Cardiac muscle cell (in vitro differentiated cells and primary cell): Measurements from ENCODE around the gene MACROD2. TPM values are rescaled to one million over a fixed set of nuclear protein-coding genes. Genes with fewer than 3 reads are reported as not detected.

ENCODE experiments used
- DNase-seq, 2 donors: peaks; one replicate each; pipeline versions ENCODE4 v3.0.0 to v3.0.0-alpha.2; 2010 to 2017; ENCODE audit warnings: low read depth in 1 of 2, low spot score in 1 of 2
- H3K27ac ChIP-seq: fragments of 200-600 bp; sonication (generic); 2 replicates; pipeline ENCODE4 v1.5.1; 2016
- H3K27me3 ChIP-seq: fragments of 200-600 bp; sonication (generic); 2 replicates; pipeline ENCODE4 v1.6.0; 2016; ENCODE audit warnings: control low read depth
- H3K36me3 ChIP-seq: fragments of 200-600 bp; sonication (generic); 2 replicates; pipeline ENCODE4 v1.5.1; 2016; ENCODE audit warnings: control low read depth
- H3K4me1 ChIP-seq: fragments of 200-600 bp; sonication (generic); 2 replicates; pipeline ENCODE4 v1.8.1; 2017; ENCODE audit warnings: low read depth, mild to moderate bottlenecking, mixed run types
- H3K4me3 ChIP-seq: fragments of 200-600 bp; sonication (generic); 2 replicates; pipeline ENCODE4 v1.5.1; 2016; ENCODE audit warnings: mild to moderate bottlenecking
- H3K9me3 ChIP-seq: fragments of 200-600 bp; sonication (generic); 2 replicates; pipeline ENCODE4 v1.5.1; 2017; ENCODE audit warnings: low read depth, mild to moderate bottlenecking, control low read depth
- CTCF ChIP-seq: IDR thresholded peaks from 2 replicates; pipeline ENCODE4 v1.5.1; 2012; ENCODE audit warnings: low read depth, mild to moderate bottlenecking, low read length
- polyA plus RNA-seq: library from polyadenylated mRNA; unstranded; fragments of >200 nt; fragmentation: Nextera tagmentation; extraction: Ambion mirVana; gene quantifications from 2 replicates; pipeline ENCODE4 v1.2.1, GENCODE V29; 2016
- total RNA-seq: library from RNA; depleted of rRNA; stranded (reverse); fragments of >200 nt; gene quantifications from 2 replicates; pipeline ENCODE4 v1.2.3, GENCODE V29; 2016

MACROD2 gene
- total and polyA plus RNA-seq, 2 experiments from 2014 or later = 9.3 to 14.4 TPM

DNA sequence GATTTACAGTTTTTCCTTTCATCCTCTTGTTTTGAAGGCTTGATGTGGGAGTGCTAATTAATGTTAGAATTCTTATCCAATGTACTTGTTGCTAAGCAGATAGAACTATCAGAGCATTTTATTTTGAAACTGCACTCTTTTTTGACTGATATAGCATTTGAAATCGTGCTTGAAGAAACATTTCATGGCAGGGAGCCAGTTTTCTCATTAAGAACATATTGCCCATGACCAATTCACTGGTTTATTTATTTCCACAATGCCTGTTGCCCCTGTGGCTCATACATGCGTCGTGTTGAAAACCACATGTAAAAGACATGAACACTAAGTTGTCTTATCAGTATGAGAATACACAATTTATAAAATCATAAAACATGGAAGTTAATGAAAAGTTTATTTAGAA lies 821.8 kb downstream of the MACROD2 start:
- no peak for TF ChIP-seq CTCF
- H3K4me1 ChIP-seq = no peaks in the 10 kb centered on the region
- no peak overlapping the region for H3K4me3 ChIP-seq
- no peaks in the 10 kb centered on the region for H3K36me3 ChIP-seq
- DNase-seq = no peak
- H3K9me3 ChIP-seq = no peaks in the 10 kb centered on the region
- no peak overlapping the region for H3K27ac ChIP-seq
- no peaks in the 10 kb centered on the region for H3K27me3 ChIP-seq

GRCh38 chr20:14820771-14821170 lies 825.5 kb downstream of the MACROD2 start:
- no peak overlapping the region for H3K4me3 ChIP-seq
- H3K27me3 ChIP-seq = no peaks in the 10 kb centered on the region
- no peaks in the 10 kb centered on the region for H3K4me1 ChIP-seq
- H3K27ac ChIP-seq = no peak overlapping the region
- no peak for TF ChIP-seq CTCF
- no peak for DNase-seq
- no peaks in the 10 kb centered on the region for H3K9me3 ChIP-seq
- no peaks in the 10 kb centered on the region for H3K36me3 ChIP-seq

DNA sequence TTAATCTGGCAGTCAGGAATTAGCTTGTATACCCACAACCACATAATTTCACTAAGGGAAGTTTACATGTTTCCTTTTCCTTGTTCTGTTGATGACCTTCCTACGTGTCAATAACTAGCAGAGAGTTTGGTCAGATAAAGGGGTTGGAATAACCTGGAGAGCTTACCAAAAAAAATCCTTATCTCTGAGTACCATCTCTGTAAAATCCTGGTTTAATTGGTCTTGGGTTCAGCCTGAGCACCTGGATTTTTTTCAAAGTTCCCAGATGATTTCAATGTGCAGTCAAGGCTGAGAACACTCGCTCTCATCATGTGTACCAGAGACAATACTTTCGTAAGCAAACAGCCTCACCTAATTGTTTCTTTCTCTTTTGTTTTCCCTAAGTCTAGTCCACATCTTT lies 825.9 kb downstream of the MACROD2 start:
- no peak for DNase-seq
- no peak for TF ChIP-seq CTCF
- no peaks in the 10 kb centered on the region for H3K9me3 ChIP-seq
- no peak overlapping the region for H3K4me3 ChIP-seq
- no peaks in the 10 kb centered on the region for H3K36me3 ChIP-seq
- H3K27me3 ChIP-seq = no peaks in the 10 kb centered on the region
- no peak overlapping the region for H3K27ac ChIP-seq
- no peaks in the 10 kb centered on the region for H3K4me1 ChIP-seq

GRCh38 chr20:14824996-14825395 lies 829.7 kb downstream of the MACROD2 start:
- no peak overlapping the region for H3K27ac ChIP-seq
- no peaks in the 10 kb centered on the region for H3K27me3 ChIP-seq
- H3K36me3 ChIP-seq = no peaks in the 10 kb centered on the region
- H3K9me3 ChIP-seq = no peaks in the 10 kb centered on the region
- H3K4me1 ChIP-seq = no peaks in the 10 kb centered on the region
- no peak for DNase-seq
- no peak for TF ChIP-seq CTCF
- H3K4me3 ChIP-seq = no peak overlapping the region

DNA sequence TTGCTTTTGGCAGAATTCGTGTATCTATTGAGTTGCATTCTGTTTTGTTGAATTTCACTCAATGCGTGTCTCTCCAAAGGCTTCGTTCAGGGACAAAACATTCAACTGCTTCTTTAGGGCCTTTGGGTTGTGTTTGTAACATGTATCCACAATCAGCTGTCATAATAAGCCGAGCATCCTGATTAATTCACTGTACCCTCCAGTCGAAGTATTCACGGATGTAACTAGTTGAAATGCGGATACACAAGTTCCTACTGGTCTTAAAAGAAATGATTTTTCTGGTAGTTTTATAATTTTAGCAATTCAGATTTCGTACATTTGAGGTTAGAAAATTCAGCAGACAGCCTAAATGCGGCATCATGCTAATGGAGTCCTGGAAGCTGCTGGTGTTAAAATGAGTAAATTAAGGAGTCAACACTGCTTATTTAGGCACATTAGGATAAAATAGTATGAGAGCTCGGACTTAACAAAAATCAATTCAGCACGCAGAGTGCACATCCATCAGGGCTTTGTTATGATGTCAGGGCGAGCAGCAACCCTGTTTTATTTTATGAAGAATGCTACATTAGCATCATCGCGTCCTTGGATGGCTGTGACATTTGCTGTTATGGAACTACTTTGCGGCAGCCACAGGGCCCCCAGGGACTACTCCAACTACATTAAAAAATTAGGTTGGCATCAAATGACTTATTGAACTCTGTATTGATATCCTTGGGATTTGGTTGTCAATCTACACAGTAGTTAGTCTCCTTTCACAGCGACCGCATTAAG lies 831.4 kb downstream of the MACROD2 start:
- Histone ChIP-seq H3K36me3 (no peaks in the 10 kb centered on the region), H3K9me3 (no peaks in the 10 kb centered on the region), H3K4me3 (no peak overlapping the region), H3K27ac (no peak overlapping the region), H3K4me1 (no peaks in the 10 kb centered on the region), H3K27me3 (no peaks in the 10 kb centered on the region)
- no peak for TF ChIP-seq CTCF
- no peak for DNase-seq
